BJ (cell line): Measurements from ENCODE around the gene CDKAL1. TPM values are rescaled to one million over a fixed set of nuclear protein-coding genes. Genes with fewer than 3 reads are reported as not detected.
"Not testable (repeated sequence)": the region's sequence is repeated elsewhere in the genome, so short reads cannot be mapped to it uniquely, and the experiment has no call there.

Experiments used
- CTCF ChIA-PET: fragments of 350-600 bp; formaldehyde crosslinking; extraction: SDS; loops from one replicate; lab custom pipeline; 2021; ENCODE audit warnings: antibody characterized with exemption, inconsistent platforms; lab: Yijun Ruan, JAX
- POLR2A ChIA-PET: fragments of 300-600 bp; sonication (Branson Sonifier 250); formaldehyde crosslinking; extraction: SDS; loops from one replicate; lab custom pipeline; 2021; ENCODE audit warnings: antibody characterized with exemption; lab: Charles Lee
- DNase-seq: peaks from one replicate; pipeline ENCODE4 v3.0.0-alpha.2; 2011; ENCODE audit warnings: low read depth
- H3K27me3 ChIP-seq: 2 replicates; pipeline ENCODE4 v1.6.0; 2011; ENCODE audit warnings: low read length; ENCODE audit not compliant: control insufficient read depth, insufficient read depth
- H3K36me3 ChIP-seq: 2 replicates; pipeline ENCODE4 v1.5.1; 2011; ENCODE audit warnings: low read length; ENCODE audit not compliant: control insufficient read depth, insufficient read depth
- H3K4me3 ChIP-seq: 2 replicates; pipeline ENCODE4 v1.5.1; 2011; ENCODE audit warnings: low read depth, mild to moderate bottlenecking, control low read depth, low read length
- polyA plus RNA-seq: library from polyadenylated mRNA; depleted of rRNA; stranded (reverse); fragments of >200 nt; gene quantifications from 2 replicates; pipeline ENCODE4 v1.2.3, GENCODE V29; 2011
- TF ChIP-seq, protein P1 (sequence below): IDR thresholded peaks from 2 replicates; pipeline ENCODE4 v1.5.1; 2011; ENCODE audit warnings: low read depth, mild to moderate bottlenecking, control low read depth, inconsistent platforms, low read length, moderate library complexity; ENCODE audit not compliant: insufficient read depth

CDKAL1 gene
- polyA plus RNA-seq, 1 experiment: 3.8 TPM

DNA sequence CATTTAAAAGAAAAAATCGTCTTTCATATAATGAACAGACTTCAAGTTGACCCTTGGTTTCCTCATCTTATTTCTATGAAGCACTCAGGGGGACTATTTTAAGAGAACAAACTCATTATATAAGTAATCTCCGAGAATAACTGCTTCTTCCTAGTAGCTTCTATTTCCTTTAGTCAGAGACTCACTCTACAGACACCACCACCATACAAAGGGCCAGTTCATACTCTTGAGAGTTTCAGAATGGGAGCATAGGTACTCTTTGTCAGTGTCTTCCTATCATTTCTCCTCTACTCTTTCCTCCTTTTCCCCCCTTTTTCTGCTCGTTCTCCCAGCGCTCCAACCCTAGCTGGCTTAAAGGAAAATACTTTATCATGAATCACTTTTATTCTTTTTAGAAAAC lies 104.9 kb downstream of the CDKAL1 start:
- CTCF ChIA-PET: no interaction called here
- no peak for DNase-seq
- TF ChIP-seq, protein P1, sequence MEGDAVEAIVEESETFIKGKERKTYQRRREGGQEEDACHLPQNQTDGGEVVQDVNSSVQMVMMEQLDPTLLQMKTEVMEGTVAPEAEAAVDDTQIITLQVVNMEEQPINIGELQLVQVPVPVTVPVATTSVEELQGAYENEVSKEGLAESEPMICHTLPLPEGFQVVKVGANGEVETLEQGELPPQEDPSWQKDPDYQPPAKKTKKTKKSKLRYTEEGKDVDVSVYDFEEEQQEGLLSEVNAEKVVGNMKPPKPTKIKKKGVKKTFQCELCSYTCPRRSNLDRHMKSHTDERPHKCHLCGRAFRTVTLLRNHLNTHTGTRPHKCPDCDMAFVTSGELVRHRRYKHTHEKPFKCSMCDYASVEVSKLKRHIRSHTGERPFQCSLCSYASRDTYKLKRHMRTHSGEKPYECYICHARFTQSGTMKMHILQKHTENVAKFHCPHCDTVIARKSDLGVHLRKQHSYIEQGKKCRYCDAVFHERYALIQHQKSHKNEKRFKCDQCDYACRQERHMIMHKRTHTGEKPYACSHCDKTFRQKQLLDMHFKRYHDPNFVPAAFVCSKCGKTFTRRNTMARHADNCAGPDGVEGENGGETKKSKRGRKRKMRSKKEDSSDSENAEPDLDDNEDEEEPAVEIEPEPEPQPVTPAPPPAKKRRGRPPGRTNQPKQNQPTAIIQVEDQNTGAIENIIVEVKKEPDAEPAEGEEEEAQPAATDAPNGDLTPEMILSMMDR: no peak
- POLR2A ChIA-PET: no interaction called here
- Histone ChIP-seq H3K4me3 (no peak overlapping the region), H3K27me3 (no peaks in the 10 kb centered on the region), H3K36me3 (no peaks in the 10 kb centered on the region)

DNA sequence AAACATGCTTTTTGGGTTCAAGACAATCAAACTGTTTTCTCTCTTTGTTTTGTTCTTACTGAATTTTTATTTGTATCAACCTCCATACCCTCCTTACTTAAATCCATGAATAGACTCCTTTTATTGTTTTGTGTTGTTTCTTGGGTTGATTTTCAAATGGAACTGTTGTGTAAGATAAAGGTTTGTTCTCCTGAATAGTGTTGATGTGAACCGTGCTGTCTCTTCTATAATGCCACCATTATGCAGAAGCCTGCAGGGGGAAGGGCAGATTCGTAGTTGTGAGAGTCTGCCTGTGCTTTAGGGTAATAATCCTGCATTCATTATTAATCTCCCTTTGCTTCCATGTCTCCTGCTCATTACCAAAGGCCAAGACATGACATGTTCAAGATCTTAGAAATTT lies 105.9 kb downstream of the CDKAL1 start:
- ChIA-PET POLR2A (no interaction called here), CTCF (no interaction called here)
- DNase-seq: no peak

DNA sequence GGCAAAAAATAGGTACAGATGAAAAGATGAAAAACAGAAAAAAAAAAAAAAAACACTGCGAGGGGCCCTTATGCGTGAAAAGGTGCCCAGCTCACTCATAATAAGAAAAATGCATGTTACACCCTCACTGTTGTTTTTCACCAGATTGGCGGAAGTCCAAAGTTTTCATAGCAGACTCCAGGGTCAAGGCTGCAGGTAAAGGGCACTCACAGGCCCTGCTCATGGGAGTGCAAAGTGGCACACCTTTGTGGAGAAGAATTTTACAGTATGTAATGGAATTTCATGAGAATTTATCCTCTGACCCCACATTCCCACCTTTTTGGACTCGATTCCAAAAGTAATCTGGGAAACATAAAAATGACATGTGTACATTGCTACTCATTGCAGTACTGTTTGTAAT lies 108.2 kb downstream of the CDKAL1 start:
- H3K36me3 ChIP-seq: no peaks in the 10 kb centered on the region
- TF ChIP-seq, protein P1: no peak
- ChIA-PET POLR2A (no interaction called here), CTCF (no interaction called here)
- no peaks in the 10 kb centered on the region for H3K27me3 ChIP-seq
- H3K4me3 ChIP-seq: no peak overlapping the region
- DNase-seq: no peak

More for the DNA sequence above, 105.9 kb downstream of the CDKAL1 start:
- TF ChIP-seq, protein P1: no peak
- Histone ChIP-seq H3K4me3 (no peak overlapping the region), H3K27me3 (no peaks in the 10 kb centered on the region), H3K36me3 (no peaks in the 10 kb centered on the region)

DNA sequence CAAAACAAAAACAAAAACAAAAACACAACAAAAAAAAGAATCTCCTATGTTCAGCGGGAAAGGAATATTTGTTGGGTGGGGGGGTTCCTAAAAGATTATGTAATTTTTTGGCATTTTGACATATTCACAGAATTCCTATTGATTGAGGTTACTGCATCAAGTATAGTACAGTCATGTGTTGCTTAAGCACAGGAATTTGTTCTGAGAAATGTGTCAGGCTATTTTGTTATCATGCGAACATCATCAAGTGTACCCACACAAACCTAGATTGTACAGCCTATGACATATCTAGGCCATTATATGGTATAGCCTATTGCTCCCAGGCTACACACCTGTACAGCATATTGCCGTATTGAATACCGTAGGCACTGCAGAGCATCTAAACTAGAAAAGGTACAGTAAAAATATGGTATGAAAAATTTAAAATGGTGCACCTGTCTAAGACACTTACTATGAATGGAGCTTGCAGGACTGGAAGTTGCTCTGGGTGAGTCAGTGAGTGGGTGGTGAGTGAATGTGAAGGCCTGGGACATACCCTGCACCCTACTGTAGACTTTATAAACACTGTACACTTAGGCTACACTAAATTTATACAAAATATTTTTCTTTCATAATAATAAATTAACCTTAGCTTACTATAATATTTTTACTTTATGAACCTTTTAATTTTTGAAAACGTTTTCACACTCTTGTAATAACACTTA lies 110.6 kb downstream of the CDKAL1 start:
- Histone ChIP-seq H3K36me3 (no peaks in the 10 kb centered on the region), H3K4me3 (no peak overlapping the region), H3K27me3 (no peaks in the 10 kb centered on the region)
- TF ChIP-seq, protein P1: no peak
- no peak for DNase-seq
- ChIA-PET POLR2A (no interaction called here), CTCF (interaction anchor here (1.0 kb wide), 1 partner anchor 16 kb away, joined by 4 read pairs; no protein-coding TSS in a partner anchor)

DNA sequence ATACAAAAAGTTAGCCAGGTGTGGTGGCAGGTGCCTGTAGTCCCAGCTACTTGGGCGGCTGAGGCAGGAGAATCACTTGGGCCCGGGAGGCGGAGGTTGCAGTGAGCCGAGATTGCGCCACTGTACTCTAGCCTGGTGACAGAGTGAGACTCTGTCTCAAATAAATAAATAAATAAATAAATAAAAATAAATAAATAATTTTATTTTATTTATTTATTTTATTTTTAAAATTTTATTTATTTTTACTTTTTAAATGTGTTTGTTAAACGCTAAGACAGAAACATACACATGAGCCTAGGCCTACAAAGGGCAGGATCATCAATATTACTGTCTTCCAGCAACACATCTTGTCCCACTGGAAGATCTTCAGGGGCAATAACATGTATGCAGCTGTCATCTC lies 111.3 kb downstream of the CDKAL1 start:
- not testable (repeated sequence) for H3K4me3 ChIP-seq, H3K36me3 ChIP-seq, DNase-seq, H3K27me3 ChIP-seq
- CTCF ChIA-PET: interaction anchor here (0.6 to 1.0 kb wide), 2 partner anchors 17 to 31 kb away, joined by 4 read pairs; no protein-coding TSS in a partner anchor
- POLR2A ChIA-PET: interaction anchor here (0.6 kb wide), 1 partner anchor 24 kb away, joined by 5 read pairs; no protein-coding TSS in a partner anchor
